Loucy (cell line): ENCODE measurements around the gene SLCO4A1.

Experiments
- CTCF ChIP-seq: fragments of 200-600 bp; sonication (generic); conservative IDR thresholded peaks from 2 replicates; pipeline ENCODE4 v1.5.1; 2014; ENCODE audit warnings: mild to moderate bottlenecking, antibody characterized with exemption, low read length
- EZH2phosphoT487 ChIP-seq: fragments of 200-600 bp; IDR thresholded peaks from 2 replicates; pipeline ENCODE4 v1.6.1; 2018; ENCODE audit warnings: antibody characterized with exemption, mild to moderate bottlenecking, moderate library complexity, borderline replicate concordance

GRCh38 chr20:62618611-62619529 is 23.4 kb upstream of the SLCO4A1 start:
- TF ChIP-seq CTCF (no peak), EZH2phosphoT487 (no peak)
